NK-92 (cell line): ENCODE results near the gene ASCC1.

Source experiments
- DNase-seq: peaks from one replicate; lab custom pipeline; 2025; ENCODE audit not compliant: unreplicated experiment; lab: John Stamatoyannopoulos, UW

The ASCC1 gene

GRCh38 chr10:72105098-72105475 lies 111.0 kb downstream of the ASCC1 start:
- no peak for DNase-seq

- no peak for DNase-seq
These were observed 111.5 kb downstream of the ASCC1 start for GRCh38 chr10:72104472-72105097.

GRCh38 chr10:72099600-72099921 lies 116.5 kb downstream of the ASCC1 start:
- DNase-seq, result no peak

GRCh38 chr10:72098836-72099599 lies 117.1 kb downstream of the ASCC1 start:
- no peak for DNase-seq

- no peak for DNase-seq
These were observed 117.7 kb downstream of the ASCC1 start for GRCh38 chr10:72098301-72098835.

- no peak for DNase-seq
These were observed 118.4 kb downstream of the ASCC1 start for GRCh38 chr10:72097448-72098300.

GRCh38 chr10:72096115-72097000 lies 119.7 kb downstream of the ASCC1 start:
- DNase-seq, result no peak

GRCh38 chr10:72095195-72095594 lies 120.9 kb downstream of the ASCC1 start:
- no peak for DNase-seq

- no peak for DNase-seq
These were observed 121.5 kb downstream of the ASCC1 start for GRCh38 chr10:72094574-72094973.

- no peak for DNase-seq
These were observed 122.6 kb downstream of the ASCC1 start for GRCh38 chr10:72093450-72093849.

GRCh38 chr10:72092987-72093386 lies 123.1 kb downstream of the ASCC1 start:
- DNase-seq, result no peak

GRCh38 chr10:72092171-72092924 lies 123.7 kb downstream of the ASCC1 start:
- DNase-seq, result no peak

GRCh38 chr10:72090326-72090725 lies 125.8 kb downstream of the ASCC1 start:
- no peak for DNase-seq

- no peak for DNase-seq
These were observed 126.5 kb downstream of the ASCC1 start for GRCh38 chr10:72089618-72090017.

GRCh38 chr10:72088889-72089575 lies 127.0 kb downstream of the ASCC1 start:
- no peak for DNase-seq

- DNase-seq, result peak; percentile 10
These were observed 127.8 kb downstream of the ASCC1 start, which contains the start of gene SPOCK2 for GRCh38 chr10:72087969-72088888. SPOCK2 (minus strand) TSS chr10:72088551; CDS start chr10:72088328, 223 bp downstream.

- no peak for DNase-seq
These were observed 128.6 kb downstream of the ASCC1 start for GRCh38 chr10:72087392-72087968.
